Transverse colon (tissue), 4 donors: Measurements from ENCODE around the gene ERGIC3. TPM values are rescaled to one million over a fixed set of nuclear protein-coding genes. Genes with fewer than 3 reads are reported as not detected.

ENCODE experiments used
- DNase-seq: peaks from one replicate; pipeline ENCODE4 v3.0.0-alpha.2; 2019
- H3K27ac ChIP-seq, 4 donors: fragments of 200-600 bp; sonication (generic); 2 replicates each; pipeline ENCODE4 v1.5.1; 2016 to 2018; ENCODE audit warnings: inconsistent platforms in 4 of 4
- H3K27me3 ChIP-seq: fragments of 200-600 bp; sonication (generic); 2 replicates; pipeline ENCODE4 v1.5.1; 2017; ENCODE audit warnings: inconsistent platforms
- H3K36me3 ChIP-seq, 4 donors: fragments of 200-600 bp; sonication (generic); 2 replicates each; pipeline ENCODE4 v1.5.1; 2017 to 2019; ENCODE audit warnings: inconsistent platforms in 4 of 4
- H3K4me1 ChIP-seq, 4 donors: fragments of 200-600 bp; sonication (generic); 2 replicates each; pipeline ENCODE4 v1.5.1; 2017 to 2020; ENCODE audit warnings: inconsistent platforms in 4 of 4
- H3K4me3 ChIP-seq, 4 donors: fragments of 200-600 bp; sonication (generic); 1 replicate in 1 of 4; 2 replicates in 3 of 4; pipeline versions ENCODE4 v1.5.1 to v1.6.1; 2017 to 2019; ENCODE audit warnings: inconsistent platforms in 4 of 4
- H3K9me3 ChIP-seq, 2 donors: fragments of 200-600 bp; sonication (generic); 2 replicates each; pipeline ENCODE4 v1.5.1; 2017 to 2019; ENCODE audit warnings: inconsistent platforms in 2 of 2
- CTCF ChIP-seq, 5 experiments: fragments of 200-600 bp in 3 of 5; fragments of 450-650 bp in 2 of 5; sonication (generic) in 3 of 5; IDR thresholded peaks; 1 replicate in 2 of 5; 2 replicates in 3 of 5; pipeline ENCODE4 v1.5.1; 2016 to 2017; ENCODE audit warnings: antibody characterized with exemption in 5 of 5, inconsistent platforms in 3 of 5, mild to moderate bottlenecking in 2 of 5, moderate library complexity in 1 of 5
- EP300 ChIP-seq: sonication (generic); formaldehyde crosslinking; IDR thresholded peaks from one replicate; pipeline ENCODE4 v1.6.1; 2017; ENCODE audit warnings: antibody characterized with exemption, low read depth
- POLR2A ChIP-seq: fragments of 450-650 bp; IDR thresholded peaks from one replicate; pipeline ENCODE4 v1.6.1; 2016; ENCODE audit warnings: antibody characterized with exemption, mild to moderate bottlenecking, moderate library complexity
- POLR2AphosphoS5 ChIP-seq, 3 donors: sonication (generic); formaldehyde crosslinking; IDR thresholded peaks; one replicate each; pipeline ENCODE4 v1.6.1; 2016; ENCODE audit warnings: antibody characterized with exemption in 3 of 3
- WGBS, 2 donors: methylation state at CpG; one replicate each; pipeline ENCODE4 v1.1.5; 2018; ENCODE audit warnings: low coverage in 1 of 2; 5-methylcytosine and 5-hydroxymethylcytosine counted together
- in situ Hi-C, 4 donors: fragments of 200-750 bp; cut with MboI; loops; one replicate each; pipeline versions ENCODE4 v1.15.0 to v1.15.1; 2017; ENCODE audit warnings: low sequenced_read_pairs in 3 of 4, low pct_ligation_motif_present in 1 of 4, low pct_unique_long_range_greater_than_20kb in 1 of 4
- intact Hi-C: fragments of 100-400 bp; cut with DNase I; formaldehyde crosslinking; loops from one replicate; pipeline ENCODE4 v1.15.1; 2023; ENCODE audit warnings: low total_unique reads
- total RNA-seq, 4 donors: library from RNA; depleted of rRNA; stranded (reverse); fragments of >200 nt; gene quantifications; one replicate each; pipeline ENCODE4 v1.1.0, GENCODE V29; 2016

Gene ERGIC3
- total RNA-seq, 4 donors from 2014 or later, result 115 to 398 (median 237) TPM

- no peak overlapping the region for H3K4me3 ChIP-seq
- H3K9me3 ChIP-seq, result no peaks in the 10 kb centered on the region
- no peak overlapping the region for H3K27ac ChIP-seq
- intact Hi-C loops, result no loop called here
- H3K36me3 ChIP-seq, result no peaks in the 10 kb centered on the region
- H3K4me1 ChIP-seq, result peaks cover 0 to 9% (median 1%) of the 10 kb centered on the region in 4 donors
- no peak for TF ChIP-seq EP300
- no peak for TF ChIP-seq POLR2A
- TF ChIP-seq POLR2AphosphoS5 (IDR thresholded peaks at IDR 0.05), result no peak
- DNase-seq, result no peak
- 60 to 72% methylated on average over 3 to 17 of the region's 17 CpGs for WGBS, 2 donors
- in situ Hi-C loops, result no loop called here
- H3K27me3 ChIP-seq, result peaks cover 8% of the 10 kb centered on the region
These were observed 53.6 kb downstream of the ERGIC3 start for GRCh38 chr20:35595456-35595855.

DNA sequence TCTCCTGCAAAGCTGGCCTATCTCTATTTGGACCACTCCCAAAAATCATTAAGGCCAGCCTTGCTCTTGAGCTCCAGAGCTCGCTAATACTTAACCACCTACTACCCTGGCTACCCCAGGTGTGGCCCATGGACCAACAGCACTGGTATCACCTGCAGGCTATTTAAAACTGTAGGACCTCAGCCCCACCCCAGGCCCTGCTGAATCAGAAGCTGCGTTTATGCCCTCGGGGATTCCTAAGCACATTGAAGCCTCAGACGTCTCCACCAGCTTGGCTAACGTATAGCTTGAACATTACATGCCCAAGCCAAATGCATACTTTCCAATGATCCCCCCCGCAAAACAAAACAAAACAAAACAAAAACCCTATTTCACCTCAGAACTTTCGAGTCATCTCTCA, 54.0 kb downstream of the ERGIC3 start:
- 61 to 92% methylated on average over 2 to 7 of the region's 7 CpGs for WGBS, 2 donors
- no peaks in the 10 kb centered on the region for H3K36me3 ChIP-seq
- H3K27me3 ChIP-seq, result peaks cover 12% of the 10 kb centered on the region
- intact Hi-C loops (no loop called here), in situ Hi-C loops (no loop called here)
- no peaks in the 10 kb centered on the region for H3K9me3 ChIP-seq
- no peak for DNase-seq
- TF ChIP-seq POLR2A (no peak), EP300 (no peak)
- H3K27ac ChIP-seq, result no peak overlapping the region
- peaks cover 3 to 13% (median 5%) of the 10 kb centered on the region in 4 donors for H3K4me1 ChIP-seq
- H3K4me3 ChIP-seq, result no peak overlapping the region

- WGBS, 2 donors, result 92% methylated on average over 2 of the region's 2 CpGs; no CpG with 5 or more reads in 1 of the 2 donors
- in situ Hi-C loops (no loop called here), intact Hi-C loops (no loop called here)
- Histone ChIP-seq H3K27ac (no peak overlapping the region), H3K9me3 (no peaks in the 10 kb centered on the region), H3K4me1 (peaks cover 7 to 25% (median 17%) of the 10 kb centered on the region in 4 donors), H3K27me3 (peaks cover 19% of the 10 kb centered on the region), H3K4me3 (no peak overlapping the region), H3K36me3 (no peaks in the 10 kb centered on the region)
- no peak for DNase-seq
- TF ChIP-seq POLR2AphosphoS5 (IDR thresholded peaks at IDR 0.05), result no peak
- TF ChIP-seq CTCF (IDR thresholded peaks at IDR 0.05), result no peak
These were observed 55.3 kb downstream of the ERGIC3 start for GRCh38 chr20:35597186-35597585.

DNA sequence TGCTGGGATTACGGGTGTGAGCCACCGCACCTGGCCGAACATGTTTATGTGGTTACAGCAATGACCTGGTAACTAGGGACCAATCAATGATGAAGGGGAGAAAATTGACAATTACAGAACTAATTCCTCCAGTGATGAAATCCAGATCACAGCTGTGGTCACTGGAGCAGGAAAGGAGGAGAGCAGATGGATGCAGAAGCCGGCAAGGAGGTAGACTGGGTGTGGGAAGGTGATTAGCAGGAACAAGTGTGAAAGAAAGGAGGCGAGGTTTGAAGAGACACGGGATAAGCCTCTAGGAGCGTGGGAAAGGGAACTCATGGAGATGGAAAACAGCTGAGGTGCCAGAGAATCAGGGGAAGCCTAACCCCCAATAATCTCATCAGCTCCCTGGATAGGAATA, 56.6 kb downstream of the ERGIC3 start:
- Histone ChIP-seq H3K4me3 (no peak overlapping the region), H3K36me3 (no peaks in the 10 kb centered on the region), H3K27me3 (peaks cover 19% of the 10 kb centered on the region), H3K27ac (no peak overlapping the region), H3K4me1 (peaks cover 7 to 18% (median 15%) of the 10 kb centered on the region in 4 donors), H3K9me3 (no peaks in the 10 kb centered on the region)
- intact Hi-C loops, result no loop called here
- WGBS, 2 donors, result 39 to 43% methylated on average over 4 to 7 of the region's 7 CpGs
- no peak for DNase-seq
- TF ChIP-seq CTCF (IDR thresholded peaks at IDR 0.05) (no peak), POLR2AphosphoS5 (IDR thresholded peaks at IDR 0.05) (no peak)
- in situ Hi-C loops, result no loop called here

GRCh38 chr20:35598899-35599775, 57.3 kb downstream of the ERGIC3 start:
- H3K36me3 ChIP-seq, result no peaks in the 10 kb centered on the region
- H3K9me3 ChIP-seq, result no peaks in the 10 kb centered on the region
- in situ Hi-C loops, result no loop called here
- no peak overlapping the region for H3K27ac ChIP-seq
- H3K4me1 ChIP-seq, result peaks cover 7 to 18% (median 15%) of the 10 kb centered on the region in 4 donors
- TF ChIP-seq CTCF (IDR thresholded peaks at IDR 0.05), result no peak
- no peak for TF ChIP-seq EP300
- TF ChIP-seq POLR2A, result no peak
- no peak for TF ChIP-seq POLR2AphosphoS5 (IDR thresholded peaks at IDR 0.05)
- H3K27me3 ChIP-seq, result peaks cover 19% of the 10 kb centered on the region
- 69 to 73% methylated on average over 5 to 20 of the region's 22 CpGs for WGBS, 2 donors
- intact Hi-C loops, result no loop called here
- H3K4me3 ChIP-seq, result no peak overlapping the region
- DNase-seq, result peak; percentile 60
